ENCODE measurements around the gene DHFR.

DNA sequence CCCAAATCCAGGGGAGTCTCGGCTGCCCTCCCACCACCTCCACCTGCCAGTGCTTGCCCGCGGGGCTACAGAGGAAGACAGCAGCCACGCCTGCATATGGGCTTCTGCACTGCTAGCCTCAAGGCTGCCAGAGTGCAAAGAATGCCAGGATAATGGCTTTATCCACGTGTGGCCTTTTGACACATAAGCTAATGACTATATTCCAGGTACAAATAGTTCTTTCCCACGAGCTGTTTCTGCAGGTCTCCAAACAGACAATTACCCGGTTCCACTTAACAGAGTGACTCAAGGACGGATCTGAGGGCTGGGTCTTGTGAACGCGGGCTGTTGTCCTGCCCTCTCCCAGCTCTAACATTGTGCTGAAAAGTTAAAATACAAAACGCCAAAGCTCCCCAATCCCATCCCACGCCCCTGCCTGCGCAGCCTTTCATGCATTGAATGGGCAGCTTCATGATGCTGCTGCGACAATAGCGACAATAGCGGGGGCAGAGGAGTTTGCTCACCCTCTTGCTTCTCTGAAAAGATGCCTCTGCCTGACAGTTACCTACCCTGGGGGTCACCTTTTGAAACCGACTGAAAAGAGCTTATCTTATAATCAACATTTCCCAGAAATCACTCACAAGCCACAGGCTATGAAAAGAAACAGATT lies 39.4 kb downstream of the DHFR start:
- TF ChIP-seq CTCF (IDR thresholded peaks at IDR 0.05) (no peak), POLR2AphosphoS5 (IDR thresholded peaks at IDR 0.05) (no peak), POLR2A (IDR thresholded peaks at IDR 0.05; ENCODE audit: low read depth) (no peak)
